ENCODE data around the gene ACTR6.

ACTR6 gene

GRCh38 chr12:100267603-100268281 lies 67.1 kb downstream of the ACTR6 start:
- DNase-seq: no peak

- no peak for DNase-seq
Measured at GRCh38 chr12:100268835-100269564, 68.4 kb downstream of the ACTR6 start.

- DNase-seq: no peak
Measured at GRCh38 chr12:100273782-100274181, 73.2 kb downstream of the ACTR6 start.
